ENCODE measurements around the gene INO80C.
"Not testable (repeated sequence)": the region's sequence is repeated elsewhere in the genome, so short reads cannot be mapped to it uniquely, and the experiment has no call there.

The INO80C gene

DNA sequence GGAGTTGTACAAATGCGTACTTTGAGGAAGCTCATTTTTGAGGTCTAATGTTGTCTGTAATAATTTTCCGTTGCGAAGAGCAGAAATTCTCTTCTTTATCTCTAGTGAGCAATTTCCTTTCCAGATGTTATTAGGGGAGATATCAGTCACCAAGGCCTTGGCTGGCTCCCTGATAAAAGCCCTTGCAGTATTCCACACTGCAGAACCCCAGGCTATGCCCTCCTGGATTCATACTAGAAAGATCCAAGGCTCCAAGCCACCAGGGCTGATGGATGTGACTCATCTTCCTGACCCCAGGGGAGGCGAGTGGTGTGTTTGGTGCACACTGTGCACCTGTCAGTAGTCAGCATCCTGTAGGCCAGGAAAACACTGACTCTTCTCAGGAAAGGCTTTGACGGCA lies 34.7 kb downstream of the INO80C start:
- DNase-seq (ENCODE audit: low read depth, low spot score): no peak

DNA sequence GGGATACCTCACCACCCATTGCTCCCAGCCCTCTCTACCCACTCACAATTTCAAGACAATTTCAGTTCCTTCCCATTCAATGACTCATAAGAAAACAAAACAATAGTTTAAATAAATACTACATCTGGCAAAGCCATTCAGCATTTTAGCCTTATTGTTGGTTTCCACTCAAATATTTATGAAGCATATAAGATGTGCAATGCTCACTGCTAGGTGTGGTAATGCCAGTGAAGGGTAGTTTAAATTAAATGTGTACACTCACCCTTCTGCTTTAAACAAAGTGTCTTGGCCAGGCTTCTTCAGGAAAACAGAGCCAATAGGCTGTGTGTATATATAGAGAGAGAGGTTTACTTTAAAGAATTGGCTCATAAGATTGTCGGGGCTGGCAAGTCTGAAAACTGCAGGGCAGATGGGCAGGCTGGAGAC lies 37.0 kb downstream of the INO80C start:
- DNase-seq (ENCODE audit: low read depth, low spot score): no peak

DNA sequence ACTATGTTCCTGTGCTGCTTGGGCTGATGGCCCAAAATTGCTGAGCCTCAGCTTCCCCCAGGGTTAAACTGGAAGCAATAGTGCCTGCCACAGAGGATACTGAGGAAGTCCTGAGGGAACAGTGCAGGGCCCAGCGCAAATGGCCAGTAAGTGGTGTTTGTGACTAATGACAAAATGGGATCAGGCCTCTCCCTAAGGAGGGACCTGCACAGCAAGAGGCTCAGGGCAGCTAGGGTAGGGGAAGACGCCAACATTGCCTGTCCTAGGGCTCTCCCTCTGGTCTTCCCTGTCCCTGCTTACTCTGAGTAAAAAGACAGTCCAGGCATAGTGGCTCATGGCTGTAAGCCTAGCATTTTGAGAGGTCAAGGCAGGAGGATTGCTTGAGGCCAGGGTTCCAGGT lies 37.8 kb downstream of the INO80C start:
- no peak for DNase-seq (ENCODE audit: low read depth, low spot score)

DNA sequence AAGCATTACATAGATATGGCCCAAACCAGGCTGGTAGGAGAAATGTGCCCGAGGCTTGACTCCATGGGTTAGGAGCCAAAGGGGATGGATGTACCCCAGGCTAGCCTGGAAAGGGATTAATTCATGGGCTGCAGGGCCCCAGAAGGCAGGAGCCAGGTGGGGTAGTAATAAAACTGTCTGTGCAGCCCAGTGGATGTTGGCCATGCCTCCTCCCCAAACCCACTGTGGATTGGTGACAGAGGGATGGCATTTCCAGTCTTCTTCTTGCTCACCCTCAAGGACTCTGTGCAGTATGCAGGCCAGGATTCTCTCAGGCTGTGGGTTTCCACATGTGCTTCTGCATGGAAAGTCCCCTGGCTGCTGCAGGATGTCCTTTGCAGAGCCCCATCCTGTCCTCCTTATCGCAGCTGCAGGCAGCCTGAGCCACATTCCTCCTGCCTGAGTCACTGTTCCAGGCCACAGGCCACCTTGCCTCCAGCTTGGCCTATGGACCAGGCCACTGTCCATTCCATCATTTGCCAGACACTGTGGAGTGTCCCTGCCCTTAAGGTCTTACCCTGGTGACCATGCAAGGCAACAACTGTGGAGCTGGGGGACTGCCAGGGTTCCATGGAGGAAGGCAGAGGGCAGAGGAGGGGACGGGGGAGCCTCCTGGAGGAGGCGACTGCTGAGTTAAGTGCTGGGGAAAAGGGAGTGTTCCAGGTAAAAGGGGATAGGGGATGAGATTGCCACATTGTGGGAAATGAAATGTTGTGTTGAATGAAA lies 38.9 kb downstream of the INO80C start:
- peak; percentile 92 for DNase-seq (ENCODE audit: low read depth, low spot score)

DNA sequence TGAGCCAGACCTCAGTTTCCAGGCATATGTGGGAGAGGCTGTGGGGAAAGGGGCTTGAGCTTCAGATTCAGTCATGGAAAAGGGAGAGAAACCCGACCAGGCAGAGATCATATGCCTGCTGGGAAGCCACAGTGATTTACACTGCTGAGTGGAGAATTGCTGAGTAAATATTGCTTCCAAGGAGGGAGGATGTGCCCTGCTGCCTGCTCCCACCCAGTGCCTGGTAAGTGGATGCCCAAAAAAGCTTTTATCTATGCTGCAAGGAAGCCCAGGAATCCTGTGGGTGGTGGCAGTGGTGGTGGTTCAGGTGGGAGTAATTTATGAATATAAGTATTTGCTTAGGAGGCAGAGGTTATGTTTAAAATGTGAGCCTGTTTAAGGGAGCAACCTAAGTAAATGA lies 39.5 kb downstream of the INO80C start:
- DNase-seq (ENCODE audit: low read depth, low spot score): no peak

DNA sequence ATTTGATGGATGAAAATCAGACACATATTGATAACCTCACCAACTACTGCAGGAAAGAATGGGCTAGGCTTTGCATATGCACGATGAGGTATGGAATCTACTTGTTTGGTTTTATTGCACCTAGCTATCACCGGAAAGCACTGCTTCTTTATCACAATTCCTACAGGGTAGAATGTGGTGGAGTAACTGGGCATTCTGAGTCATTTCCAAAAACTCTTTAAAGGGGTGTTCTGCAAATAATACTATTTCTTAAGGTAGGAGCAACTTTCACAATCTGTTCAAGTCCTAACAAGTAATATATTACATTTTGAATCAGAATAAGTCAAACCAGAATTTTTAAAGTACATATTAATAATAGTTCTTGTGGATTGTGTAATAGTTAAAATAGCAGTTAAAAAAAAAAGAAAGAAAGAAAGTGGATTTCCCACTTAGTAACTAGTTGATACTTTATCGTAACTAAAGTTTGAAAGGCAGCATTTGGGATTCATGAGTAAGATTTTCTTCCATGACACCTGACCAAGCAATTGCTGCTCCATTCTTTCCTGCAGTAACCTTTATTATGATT lies 40.5 kb downstream of the INO80C start:
- no peak for DNase-seq (ENCODE audit: low read depth, low spot score)

DNA sequence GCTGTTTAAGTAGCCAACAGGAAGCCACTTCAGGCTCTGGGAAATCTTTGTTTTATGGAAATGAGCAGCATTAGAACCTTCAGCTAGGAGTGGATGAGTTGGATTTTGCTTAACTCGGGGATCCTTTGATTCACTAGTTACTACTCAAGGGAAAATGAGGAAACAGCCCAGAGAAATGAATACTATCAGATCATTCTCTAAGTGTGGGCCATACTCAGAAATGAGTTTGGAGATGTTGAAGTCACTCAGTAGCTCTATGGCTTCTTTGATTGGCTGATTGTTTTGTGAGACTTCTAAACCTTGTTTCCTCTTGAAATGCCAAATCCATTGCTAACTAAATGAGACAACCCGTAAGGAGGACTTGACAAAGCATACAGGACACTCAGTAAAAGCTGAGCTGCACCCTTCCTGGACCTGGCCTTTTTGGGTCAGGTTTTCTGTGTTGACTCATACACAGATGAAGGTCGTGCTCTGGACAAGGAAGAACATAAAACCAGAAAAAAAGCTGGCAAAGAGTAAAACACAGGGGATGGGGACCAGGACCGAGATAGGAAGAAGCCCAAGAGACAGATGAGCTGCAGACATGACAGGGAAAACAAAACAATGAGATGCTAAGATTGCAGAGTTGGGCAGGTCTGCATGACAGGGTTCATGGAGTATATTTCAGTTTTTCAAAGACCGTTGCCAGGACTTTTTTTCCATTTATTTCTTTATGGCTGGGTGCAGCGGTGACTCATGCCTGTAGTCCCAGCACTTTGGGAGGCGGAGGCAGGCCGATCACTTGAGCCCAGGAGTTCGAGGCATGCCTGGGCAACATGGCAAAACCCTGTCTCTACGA lies 41.6 kb downstream of the INO80C start:
- peak; percentile 7 for DNase-seq (ENCODE audit: low read depth, low spot score)

DNA sequence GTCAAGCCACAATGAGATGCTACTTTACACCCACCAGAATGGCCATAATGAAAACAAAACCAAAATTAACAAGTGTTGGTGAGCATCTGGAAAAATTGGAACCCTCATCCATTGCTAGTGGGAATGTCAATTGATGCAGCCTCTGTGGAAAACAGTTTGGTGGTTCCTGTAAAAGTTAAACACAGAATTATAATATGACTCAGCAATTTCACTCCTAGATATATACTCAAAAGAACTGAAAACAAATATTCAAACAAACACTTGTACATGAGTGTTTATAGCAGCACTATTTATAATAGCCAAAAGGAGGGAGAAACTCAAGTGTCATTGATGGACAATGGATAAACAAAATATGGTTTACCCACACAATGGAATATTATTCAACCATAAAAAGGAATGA lies 43.0 kb downstream of the INO80C start:
- DNase-seq (ENCODE audit: low read depth, low spot score): no peak

DNA sequence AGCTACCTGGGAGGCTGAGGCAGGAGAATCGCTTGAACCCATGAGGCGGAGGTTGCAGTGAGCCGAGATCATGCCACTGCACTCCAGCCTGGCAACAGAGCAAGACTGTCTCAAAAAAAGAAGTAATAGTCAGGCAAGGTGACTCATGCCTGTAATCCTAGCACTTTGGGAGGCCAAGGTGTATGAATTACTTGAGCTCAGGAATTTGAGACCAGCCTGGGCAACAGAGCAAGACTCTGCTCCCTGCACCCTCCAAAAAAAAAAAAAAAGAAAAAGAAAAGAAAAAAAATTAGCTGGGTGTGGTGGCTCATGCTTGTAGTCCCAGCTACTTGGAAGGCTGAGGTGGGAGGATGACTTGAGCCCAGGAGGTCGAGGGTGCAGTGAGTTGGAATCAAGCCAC lies 44.7 kb downstream of the INO80C start:
- not testable (repeated sequence) for DNase-seq (ENCODE audit: low read depth, low spot score)

DNA sequence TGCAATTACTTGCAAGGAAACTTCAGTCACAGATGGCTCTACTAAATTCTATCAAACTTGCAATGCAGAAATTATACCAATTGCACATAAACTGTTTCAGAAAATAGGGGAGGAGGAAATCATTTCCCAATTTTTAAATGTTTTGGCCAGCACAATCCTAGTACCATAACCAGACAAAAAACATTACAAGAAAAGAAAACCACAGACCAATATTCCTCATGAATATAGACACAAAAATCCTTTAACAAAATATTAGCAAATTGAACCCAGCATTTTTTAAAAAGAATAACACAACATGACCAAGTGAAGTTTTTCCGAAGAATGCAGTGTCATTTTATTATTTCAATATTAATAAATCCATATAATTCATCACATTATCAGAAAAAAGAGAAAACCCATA lies 45.8 kb downstream of the INO80C start:
- DNase-seq (ENCODE audit: low read depth, low spot score): no peak

DNA sequence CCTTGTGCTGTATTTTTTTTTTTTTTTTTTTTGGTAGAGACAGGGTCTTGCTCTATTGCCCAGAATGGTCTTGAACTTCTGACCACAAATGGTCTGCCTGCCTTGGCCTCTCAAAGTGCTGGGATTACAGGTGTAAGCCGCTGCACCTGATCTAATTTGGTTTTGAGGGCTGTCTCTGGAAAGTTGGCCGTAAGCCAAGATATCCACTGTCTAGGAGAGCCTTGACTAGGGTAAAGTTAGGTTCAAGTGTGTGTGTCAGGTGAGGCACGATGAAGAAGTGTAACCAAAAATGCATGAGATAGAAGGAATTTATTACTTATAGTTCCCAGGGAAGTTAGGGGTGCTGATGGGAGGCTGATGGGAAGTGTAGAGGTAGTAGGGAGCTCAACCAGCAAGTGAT lies 46.7 kb downstream of the INO80C start:
- no peak for DNase-seq (ENCODE audit: low read depth, low spot score)

DNA sequence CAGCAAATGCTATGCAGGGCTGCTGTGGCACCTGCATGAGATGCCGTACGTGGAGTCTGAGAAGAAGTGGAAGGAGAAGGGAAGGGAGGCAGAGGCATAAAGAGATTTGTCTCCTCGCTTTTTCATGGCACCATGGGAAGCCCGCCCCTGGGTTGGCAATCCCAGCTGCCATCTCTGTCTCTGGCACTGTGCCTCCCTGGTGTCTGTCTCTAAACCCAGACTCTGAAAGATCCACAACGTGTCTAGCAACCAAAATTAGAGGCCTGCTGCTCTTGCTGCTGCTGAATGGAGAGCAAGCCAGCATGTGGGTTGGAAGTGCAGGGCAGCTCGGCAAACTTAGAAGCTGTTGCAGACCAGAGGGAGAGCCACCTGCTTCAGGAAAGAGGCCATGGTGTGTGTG lies 53.1 kb downstream of the INO80C start:
- no peak for DNase-seq (ENCODE audit: low read depth, low spot score)

DNA sequence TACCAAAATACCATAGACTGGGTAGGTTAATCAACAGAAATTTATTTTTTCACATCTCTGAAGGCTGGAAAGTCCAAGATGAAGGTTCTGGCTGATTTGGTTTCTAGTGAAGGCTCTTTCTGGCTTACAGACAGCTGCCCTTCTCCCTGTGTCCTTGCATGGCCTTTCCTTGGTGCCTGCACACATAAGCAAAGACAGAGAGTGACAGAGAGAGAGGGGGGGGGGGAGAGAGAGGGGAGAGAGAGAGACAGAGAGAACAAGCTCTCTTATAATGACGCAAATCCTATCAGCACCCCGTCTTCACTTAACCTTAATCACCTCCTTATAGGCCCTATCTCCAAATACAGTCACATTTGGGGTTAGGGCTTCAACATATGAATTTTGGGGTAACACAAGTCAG lies 53.9 kb downstream of the INO80C start:
- DNase-seq (ENCODE audit: low read depth, low spot score): no peak

DNA sequence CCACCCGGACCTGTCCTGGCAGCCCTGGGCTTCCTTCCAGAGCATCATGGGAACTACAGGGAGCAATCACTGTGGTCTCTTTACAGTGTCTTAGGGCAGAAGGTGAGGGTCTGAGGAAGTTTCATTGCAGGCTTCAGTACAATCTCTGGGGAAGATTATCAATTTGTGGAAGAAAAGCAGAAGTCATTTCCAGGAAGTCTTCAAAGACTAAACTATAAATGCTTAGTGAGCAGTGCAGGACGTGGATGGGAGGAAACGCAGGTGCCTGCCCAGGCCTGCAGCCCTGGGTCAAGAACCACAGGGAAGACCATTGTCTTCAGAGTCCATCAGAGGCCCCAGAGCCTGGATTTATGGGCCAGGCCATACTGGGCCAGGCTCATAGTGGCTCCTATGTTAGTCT lies 54.3 kb downstream of the INO80C start:
- DNase-seq (ENCODE audit: low read depth, low spot score): no peak

DNA sequence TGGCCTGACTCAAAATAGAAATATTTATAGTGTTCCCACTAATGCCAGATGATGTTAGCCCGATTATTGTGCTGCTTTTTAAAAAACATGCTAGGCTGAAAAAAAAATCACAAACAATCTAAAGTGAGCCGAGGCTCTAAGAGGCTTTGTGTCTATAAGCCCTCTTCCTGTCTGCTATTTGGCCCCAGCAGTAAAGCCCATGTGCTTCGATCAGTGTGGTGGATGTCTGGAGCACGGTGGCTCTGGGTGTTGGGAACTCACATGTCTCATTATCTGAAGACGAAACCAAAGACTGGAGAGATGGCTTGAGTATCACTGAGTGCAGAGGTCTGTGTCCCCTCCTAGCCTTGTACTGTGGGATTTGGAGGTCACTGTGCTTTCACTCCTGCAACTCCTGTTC lies 55.1 kb downstream of the INO80C start:
- DNase-seq (ENCODE audit: low read depth, low spot score): no peak

DNA sequence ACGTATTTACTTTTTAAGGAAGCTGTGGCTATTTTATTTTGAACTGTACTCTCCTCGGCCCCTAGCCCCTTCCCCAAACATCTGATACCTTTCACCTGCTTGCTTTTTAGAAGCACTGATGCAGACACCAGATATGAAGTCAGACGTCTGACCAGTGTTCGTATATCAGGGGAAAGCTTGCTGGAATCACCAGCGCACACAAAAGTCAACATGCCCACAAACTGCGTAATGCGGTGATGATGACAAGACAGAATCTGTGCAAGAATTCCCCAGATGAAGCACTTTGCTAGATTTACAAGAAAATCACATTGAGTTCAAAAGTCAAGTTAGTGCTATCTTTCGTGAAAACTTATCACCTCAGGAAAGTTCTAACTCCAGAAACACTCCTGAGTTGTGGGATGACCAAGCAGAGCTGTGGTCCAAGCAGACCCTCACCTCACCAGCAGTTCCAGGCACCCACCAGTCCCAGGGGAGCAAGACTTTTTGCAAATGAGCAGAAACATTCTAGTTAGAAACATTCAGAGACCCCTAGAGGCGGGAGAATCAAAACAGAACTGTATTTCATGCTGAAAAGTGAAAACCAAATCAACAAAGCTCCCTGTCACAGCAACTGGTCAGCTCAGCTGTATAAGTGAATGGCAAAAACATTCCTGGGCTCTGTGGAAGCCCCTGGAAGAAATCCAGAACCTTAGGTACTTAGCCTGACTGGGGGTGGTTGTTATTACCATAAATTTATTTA lies 55.7 kb downstream of the INO80C start:
- DNase-seq (ENCODE audit: low read depth, low spot score): no peak

DNA sequence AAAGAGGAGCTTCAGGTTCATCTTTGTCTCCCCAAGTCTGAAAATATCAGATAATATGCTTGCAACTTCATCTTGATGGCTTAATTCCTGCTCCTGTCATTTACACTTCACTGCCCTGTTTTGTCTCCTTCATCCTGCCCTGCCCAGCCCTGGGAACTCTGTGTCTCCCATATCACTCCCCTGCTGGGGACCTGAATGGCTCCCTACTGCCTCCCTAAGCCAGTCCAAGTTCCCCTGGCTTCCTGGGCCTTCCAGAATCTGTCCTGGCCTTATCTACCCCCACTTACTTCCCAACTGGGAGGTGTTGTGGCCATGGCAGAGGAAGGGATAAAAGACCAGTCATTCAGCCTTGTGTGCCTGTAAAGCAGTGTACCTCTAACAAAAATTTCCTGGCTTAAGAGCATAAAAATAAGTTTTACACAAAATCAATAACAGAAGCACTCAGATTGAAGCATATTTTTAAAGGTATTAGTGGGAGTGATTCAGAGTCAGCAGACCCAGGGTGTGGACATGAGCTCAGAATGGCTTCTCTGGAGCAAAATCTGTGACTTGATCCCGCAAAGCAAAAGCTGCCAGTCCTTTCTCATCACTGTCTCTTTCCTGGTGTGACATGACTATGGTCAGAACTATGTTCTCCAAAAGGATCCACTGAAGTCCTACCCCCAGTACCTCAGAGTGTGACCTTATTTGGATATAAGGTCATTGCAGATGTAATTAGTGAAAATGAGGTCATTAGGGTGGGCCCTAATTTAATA lies 59.1 kb downstream of the INO80C start:
- DNase-seq (ENCODE audit: low read depth, low spot score): peak; percentile 10

DNA sequence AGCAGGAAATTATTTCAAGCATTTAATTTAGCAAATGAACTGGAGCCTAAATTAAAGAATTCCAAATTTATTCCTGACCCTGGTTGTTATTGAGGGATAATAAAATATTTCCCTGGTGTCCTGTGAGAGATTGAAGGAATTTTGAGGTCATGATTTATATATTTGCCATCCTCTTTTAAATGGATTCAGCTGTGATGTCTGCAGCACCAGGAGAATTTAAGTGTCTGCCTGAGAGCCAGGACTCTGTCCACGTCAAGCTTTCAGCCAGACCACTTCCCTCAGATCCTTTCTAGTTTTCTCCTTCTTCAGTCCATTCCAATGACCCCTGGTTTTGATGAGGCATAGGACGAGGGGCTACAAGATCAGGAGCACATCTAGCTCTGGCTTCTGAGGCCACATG lies 59.9 kb downstream of the INO80C start:
- DNase-seq (ENCODE audit: low read depth, low spot score): no peak

DNA sequence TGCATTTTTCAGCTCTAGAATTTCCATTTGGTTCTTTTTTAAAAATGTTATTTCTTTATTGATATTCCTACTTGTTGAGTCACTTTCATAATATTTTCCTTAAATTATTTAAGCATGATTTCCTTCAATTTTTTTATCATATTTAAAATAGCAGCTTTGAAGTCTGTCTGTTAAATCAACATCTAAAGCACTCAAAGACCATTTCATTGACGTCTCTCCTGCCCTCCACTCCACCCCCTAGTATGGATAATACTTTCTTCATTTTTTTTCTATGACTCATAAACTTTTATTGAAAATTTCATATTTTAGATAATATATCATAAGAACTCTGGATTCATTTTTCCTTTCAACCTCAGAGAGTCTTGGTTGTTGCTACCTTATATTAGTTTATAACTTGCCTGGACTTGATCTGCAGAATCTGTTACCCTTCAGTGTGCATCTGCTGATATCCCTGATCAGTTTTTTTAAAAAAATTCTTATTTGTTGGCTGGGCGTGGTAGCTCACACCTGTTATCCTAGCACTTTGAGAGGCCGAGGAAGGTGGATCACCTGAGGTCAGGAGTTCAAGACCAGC lies 61.6 kb downstream of the INO80C start:
- no peak for DNase-seq (ENCODE audit: low read depth, low spot score)

DNA sequence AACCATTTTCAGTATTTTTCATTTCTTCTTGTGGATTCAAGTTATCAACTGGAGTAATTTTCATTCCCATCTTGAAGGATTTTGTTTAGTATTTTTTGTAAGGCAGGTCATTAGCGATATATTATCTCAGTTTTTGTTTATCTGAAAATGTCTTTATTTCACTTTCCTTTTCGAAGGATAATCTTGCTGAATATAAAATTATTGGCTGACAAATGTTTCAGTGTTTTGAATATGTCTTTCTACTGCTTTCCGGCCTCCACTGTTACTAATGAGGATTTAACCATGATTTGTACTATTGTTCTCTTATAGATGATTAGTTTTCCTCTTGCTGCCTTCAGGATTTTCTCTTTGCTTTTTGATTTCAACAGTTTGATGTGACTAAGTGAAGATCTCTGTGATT lies 62.4 kb downstream of the INO80C start:
- DNase-seq (ENCODE audit: low read depth, low spot score): no peak

DNA sequence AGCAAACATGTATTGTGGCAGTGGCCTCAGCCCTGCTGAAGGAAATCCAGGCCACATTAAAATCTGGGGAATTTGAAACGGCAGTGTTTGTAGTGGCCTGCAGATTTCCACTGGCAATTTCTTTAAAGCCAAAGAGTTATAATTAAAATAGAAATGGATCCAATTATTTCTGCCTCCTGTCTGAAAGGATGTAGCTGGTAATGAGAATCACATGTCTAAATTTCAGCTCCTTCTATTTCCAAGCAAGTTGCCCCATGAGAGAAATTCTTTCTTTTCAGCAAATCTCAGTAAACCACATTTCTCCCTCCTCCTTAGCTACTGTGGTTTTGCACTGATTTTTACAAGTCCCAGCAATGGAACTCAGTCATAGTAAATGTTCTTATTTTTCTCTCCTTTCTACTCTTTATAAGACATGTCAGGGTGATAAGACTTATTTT lies 65.2 kb downstream of the INO80C start:
- DNase-seq (ENCODE audit: low read depth, low spot score): no peak

Data from ELF-1 (cell line).